NCI-H460 (cell line): ENCODE results near the gene ZNF503. TPM values are rescaled to one million over a fixed set of nuclear protein-coding genes. Genes with fewer than 3 reads are reported as not detected.

Experiments used
- DNase-seq: peaks from one replicate; pipeline ENCODE4 v3.0.0-alpha.2; 2016; ENCODE audit warnings: low read depth; ENCODE audit errors: extremely low read depth
- total RNA-seq: library from RNA; depleted of rRNA; stranded (reverse); fragments of >200 nt; shearing (Covaris generic); gene quantifications from 2 replicates; pipeline ENCODE4 v1.2.3, GENCODE V29; 2014

Gene ZNF503
- total RNA-seq, 1 experiment from 2014 or later: 7.5 TPM

DNA sequence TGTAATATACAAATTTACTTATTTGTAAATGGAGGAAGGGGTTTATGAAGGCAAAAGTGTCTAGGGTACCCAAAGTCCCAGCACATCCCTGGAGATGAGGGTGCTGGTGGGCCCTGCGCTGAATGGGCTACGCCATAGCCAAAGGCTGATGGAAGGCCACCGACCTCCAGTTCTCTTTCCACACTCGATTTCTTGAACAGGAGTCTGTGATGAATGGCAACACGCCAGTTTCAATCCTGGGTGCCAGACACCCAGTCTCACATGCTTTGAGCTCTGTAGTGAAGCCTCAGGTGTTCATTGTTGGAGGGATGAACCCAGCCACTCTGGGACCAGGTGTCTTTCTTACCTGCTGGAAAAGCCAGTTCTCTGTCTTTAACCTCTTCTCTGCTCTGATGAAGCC, 30.6 kb upstream of the ZNF503 start:
- no peak for DNase-seq

- DNase-seq: no peak
Observed at GRCh38 chr10:75431180-75432111, 29.9 kb upstream of the ZNF503 start, which contains the start of gene LRMDA. Gene LRMDA (plus strand): TSS chr10:75431624.

- DNase-seq: no peak
Observed at GRCh38 chr10:75430000-75430763, 28.6 kb upstream of the ZNF503 start.

- DNase-seq: no peak
Observed at GRCh38 chr10:75429159-75429827, 27.7 kb upstream of the ZNF503 start.

GRCh38 chr10:75428434-75429158, 27.0 kb upstream of the ZNF503 start:
- DNase-seq: no peak

GRCh38 chr10:75427951-75428350, 26.4 kb upstream of the ZNF503 start:
- no peak for DNase-seq

DNA sequence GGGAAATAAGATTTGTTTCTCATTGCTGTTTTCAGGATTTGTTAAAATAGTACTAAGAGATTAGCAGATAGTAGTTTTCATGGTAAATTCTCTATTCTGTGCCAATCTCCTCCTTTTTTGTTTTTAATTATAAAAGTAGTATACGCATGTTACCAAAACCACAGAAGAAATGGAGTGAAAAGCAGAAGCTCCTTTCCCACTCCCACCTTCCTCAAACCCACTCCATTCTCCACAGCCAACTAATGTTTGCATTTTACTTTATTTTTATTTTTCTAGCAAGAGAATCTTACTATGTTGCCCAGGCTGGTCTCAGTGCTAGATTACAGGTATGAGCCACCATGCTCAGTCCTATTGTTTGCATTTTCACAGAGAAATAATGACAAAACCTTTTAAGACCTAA, 25.3 kb upstream of the ZNF503 start:
- no peak for DNase-seq

- DNase-seq: no peak
Observed at GRCh38 chr10:75425291-75426079, 23.9 kb upstream of the ZNF503 start.

GRCh38 chr10:75424571-75424970, 23.0 kb upstream of the ZNF503 start:
- no peak for DNase-seq

DNA sequence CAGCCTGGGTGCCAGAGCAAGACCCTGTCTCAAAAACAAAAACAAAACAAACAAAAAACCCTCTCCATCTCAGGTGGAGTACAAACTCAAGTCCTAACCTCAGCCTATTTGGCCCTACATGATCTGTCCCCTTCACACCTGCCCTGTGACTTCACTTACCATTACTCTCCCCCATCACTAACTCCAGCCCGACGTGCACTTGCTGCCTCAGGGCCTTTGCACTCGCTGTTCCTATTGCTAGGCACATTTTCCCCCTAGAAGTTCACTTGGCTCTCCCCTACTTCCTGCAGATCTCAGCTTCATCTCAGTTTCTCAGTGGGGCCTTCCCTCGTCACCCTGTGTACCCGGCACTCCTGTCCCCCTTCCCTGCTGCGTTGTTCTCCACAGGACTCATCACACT, 21.3 kb upstream of the ZNF503 start:
- no peak for DNase-seq

DNA sequence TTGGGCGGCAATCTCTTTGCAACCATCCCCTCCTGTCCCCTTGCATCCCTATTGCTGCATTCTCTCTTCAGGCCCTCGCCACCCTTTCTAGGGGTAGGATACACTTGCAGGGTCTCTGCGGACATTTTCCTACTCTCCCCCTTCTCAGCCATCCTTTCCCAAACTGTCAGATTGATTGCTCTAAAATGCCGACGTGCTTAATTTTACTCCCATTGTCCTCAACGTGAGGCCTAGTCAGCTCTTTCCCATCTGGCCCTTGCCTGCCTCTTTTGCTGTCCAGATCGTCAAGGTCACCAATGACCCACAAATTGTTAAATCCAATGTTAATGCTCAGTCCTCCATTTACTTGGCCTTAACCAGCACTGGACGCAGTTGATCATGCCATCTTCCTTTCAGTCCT, 17.1 kb upstream of the ZNF503 start:
- DNase-seq: no peak

GRCh38 chr10:75418293-75418692, 16.7 kb upstream of the ZNF503 start:
- DNase-seq: no peak

DNA sequence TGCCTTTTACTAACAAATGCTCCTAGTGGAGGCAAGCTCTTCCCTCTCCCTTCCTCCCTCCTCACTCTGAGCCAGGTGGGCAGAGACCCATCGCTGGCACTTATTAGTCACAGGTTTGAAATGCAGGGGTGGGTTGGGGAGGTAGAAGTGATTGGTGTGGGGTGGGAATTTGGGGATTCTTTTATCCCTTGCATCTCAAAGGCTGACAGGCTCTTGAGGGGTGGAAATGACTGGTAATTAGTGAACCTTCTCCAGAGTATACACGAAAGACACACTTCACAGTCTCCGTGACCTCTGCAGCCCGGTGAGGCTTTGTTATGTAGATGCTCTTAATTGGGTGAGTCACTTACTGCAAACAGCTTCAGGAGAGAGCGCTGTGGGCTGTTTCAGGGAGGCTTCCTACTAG, 16.0 kb upstream of the ZNF503 start:
- no peak for DNase-seq

DNA sequence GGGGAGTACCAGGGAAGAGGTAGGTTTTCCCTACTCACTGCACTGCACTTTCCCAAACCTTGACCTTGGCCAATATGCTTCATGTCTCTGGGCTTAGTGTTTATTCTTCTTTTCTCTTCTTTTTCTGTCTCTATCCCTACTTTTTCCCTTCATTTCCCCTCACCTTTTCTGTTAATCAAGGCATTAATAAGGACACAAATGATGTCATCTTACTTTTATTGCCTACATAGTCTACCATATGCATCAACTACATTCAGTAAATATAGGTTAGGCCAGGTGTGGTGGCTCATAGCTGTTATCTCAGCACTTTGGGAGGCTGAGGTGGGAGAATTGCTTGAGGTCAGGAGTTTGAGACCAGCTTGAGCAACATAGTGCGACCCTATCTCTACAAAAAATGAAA, 13.0 kb upstream of the ZNF503 start:
- DNase-seq: no peak

DNA sequence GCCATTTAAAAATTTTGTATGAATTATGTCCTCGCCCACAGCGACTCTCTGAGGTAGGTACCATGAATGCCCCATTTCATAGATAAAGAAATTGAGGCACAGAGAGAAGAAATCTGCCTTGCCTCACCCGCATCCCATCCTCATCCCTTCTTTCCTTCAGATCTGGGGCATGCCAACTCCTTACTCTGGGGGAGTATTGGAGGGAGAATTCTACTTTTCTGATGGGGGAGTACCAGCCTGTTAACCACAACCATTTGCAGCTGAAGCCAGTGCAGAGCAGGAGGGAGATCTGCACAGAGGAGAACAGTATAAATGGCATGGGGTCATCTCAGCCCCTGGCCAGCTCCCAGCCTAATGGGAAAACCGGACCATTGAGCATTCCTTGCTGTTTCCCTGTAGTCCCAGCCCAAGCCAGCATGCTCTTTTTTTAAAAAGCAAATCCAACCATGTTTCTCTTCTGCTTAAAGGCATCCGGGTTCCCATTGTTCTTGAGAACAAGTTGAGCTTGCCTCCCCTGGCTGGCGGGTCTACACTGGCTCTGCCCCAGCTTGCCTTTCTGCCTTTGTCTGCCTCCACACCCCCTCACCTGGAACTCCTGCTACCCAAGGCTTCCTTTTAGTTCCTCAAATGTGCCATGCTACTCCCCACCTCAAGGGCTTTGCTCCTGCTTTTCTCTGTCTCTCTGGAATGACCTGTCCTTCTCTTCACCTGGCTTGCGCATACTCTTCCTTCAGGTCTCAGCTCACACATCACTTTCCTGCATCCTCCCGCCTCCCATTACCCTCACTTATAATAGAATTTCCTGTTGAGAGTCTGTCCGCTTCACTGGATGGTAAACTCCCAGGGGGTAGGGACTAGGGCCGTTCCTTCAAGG, 8.8 kb upstream of the ZNF503 start:
- DNase-seq: no peak

- DNase-seq: peak; percentile 60
Observed at GRCh38 chr10:75408911-75409885, 7.6 kb upstream of the ZNF503 start.

DNA sequence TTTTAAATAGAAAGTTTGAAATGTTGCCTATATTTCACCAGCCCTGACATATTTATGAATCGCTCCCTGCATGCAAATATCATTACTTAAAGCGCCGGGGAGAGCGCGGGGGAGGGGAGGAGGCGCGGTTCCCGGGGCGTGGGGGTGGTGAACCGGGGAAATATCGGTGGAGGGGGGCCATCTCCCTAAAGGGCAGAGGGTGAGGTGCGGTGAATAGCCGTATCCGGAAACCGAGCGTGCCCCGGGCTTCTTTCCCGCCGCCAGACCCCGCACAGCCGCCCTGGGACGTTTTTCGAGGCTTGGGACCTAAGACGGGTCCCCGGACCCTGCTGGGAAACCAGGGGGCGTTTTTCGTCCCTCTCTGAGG, 6.9 kb upstream of the ZNF503 start:
- DNase-seq: no peak
